MM.1S (cell line): ENCODE data around the gene ANTXR1.

Source experiments
- CTCF ChIP-seq: fragments of 300-600 bp; sonication (generic); IDR thresholded peaks from 2 replicates; pipeline ENCODE4 v1.5.1; 2016; ENCODE audit warnings: antibody characterized with exemption, low read length, mixed read lengths
- EZH2 ChIP-seq: fragments of 300-600 bp; sonication (generic); optimal IDR thresholded peaks from 2 replicates; pipeline ENCODE3; 2017; ENCODE audit warnings: low read depth, mild to moderate bottlenecking, antibody characterized with exemption, low read length, mixed read lengths

GRCh38 chr2:69170661-69171060, 157.7 kb downstream of the ANTXR1 start:
- TF ChIP-seq CTCF, result no peak
- TF ChIP-seq EZH2, result no peak
